Measurements from ENCODE around the gene PLXNA1. TPM values are rescaled to one million over a fixed set of nuclear protein-coding genes. Genes with fewer than 3 reads are reported as not detected.

Gene PLXNA1
- polyA plus RNA-seq (2013, experiment 1 of 2) = 48.4 TPM
- 42.3 TPM for polyA plus RNA-seq (2013, experiment 2 of 2)

- H3K36me3 ChIP-seq (ENCODE audit: control insufficient read depth, insufficient read depth, low read length) = no peaks in the 10 kb centered on the region
- 1% methylated on average over 23 to 51 of the region's 89 CpGs for WGBS, 2 experiments (ENCODE audit: insufficient coverage in 2 of 2)
- H3K4me1 ChIP-seq (ENCODE audit: control insufficient read depth, insufficient read depth, low read length, poor library complexity, severe bottlenecking) = peaks cover 22% of the 10 kb centered on the region
- H3K9me3 ChIP-seq (ENCODE audit: control insufficient read depth, low read length) = no peaks in the 10 kb centered on the region
- no peak within 1 kb of the TSS for H3K27ac ChIP-seq (ENCODE audit: low read depth, low read length, severe bottlenecking)
- H3K4me3 ChIP-seq (ENCODE audit: extremely low read depth, insufficient read depth, low read length, poor library complexity, severe bottlenecking) = peak within 1 kb of the TSS; percentile 65
Observed at GRCh38 chr3:126982471-126983175, at the start of gene PLXNA1. Gene PLXNA1 (plus strand): TSS chr3:126983115. CDS start chr3:126988594, 5,479 bp downstream.

- H3K27ac ChIP-seq (ENCODE audit: low read depth, low read length, severe bottlenecking) = peak overlapping the region; percentile 92
- no peaks in the 10 kb centered on the region for H3K9me3 ChIP-seq (ENCODE audit: control insufficient read depth, low read length)
- H3K36me3 ChIP-seq (ENCODE audit: control insufficient read depth, insufficient read depth, low read length) = no peaks in the 10 kb centered on the region
- H3K4me3 ChIP-seq (ENCODE audit: extremely low read depth, insufficient read depth, low read length, poor library complexity, severe bottlenecking) = no peak overlapping the region
- 33% methylated on average over 1 of the region's 4 CpGs; no CpG with 5 or more reads in 1 of the 2 experiments for WGBS, 2 experiments (ENCODE audit: insufficient coverage in 2 of 2)
- peaks cover 59% of the 10 kb centered on the region for H3K4me1 ChIP-seq (ENCODE audit: control insufficient read depth, insufficient read depth, low read length, poor library complexity, severe bottlenecking)
Observed at GRCh38 chr3:126934031-126934531, 48.8 kb upstream of the PLXNA1 start.

- H3K27ac ChIP-seq (ENCODE audit: low read depth, low read length, severe bottlenecking) = no peak overlapping the region
- 95 to 100% methylated on average over 8 of the region's 8 CpGs for WGBS, 2 experiments (ENCODE audit: insufficient coverage in 2 of 2)
- peaks cover 66% of the 10 kb centered on the region for H3K4me1 ChIP-seq (ENCODE audit: control insufficient read depth, insufficient read depth, low read length, poor library complexity, severe bottlenecking)
- no peak overlapping the region for H3K4me3 ChIP-seq (ENCODE audit: extremely low read depth, insufficient read depth, low read length, poor library complexity, severe bottlenecking)
- no peaks in the 10 kb centered on the region for H3K36me3 ChIP-seq (ENCODE audit: control insufficient read depth, insufficient read depth, low read length)
- H3K9me3 ChIP-seq (ENCODE audit: control insufficient read depth, low read length) = no peaks in the 10 kb centered on the region
Observed at GRCh38 chr3:126934991-126935390, 47.9 kb upstream of the PLXNA1 start.

DNA sequence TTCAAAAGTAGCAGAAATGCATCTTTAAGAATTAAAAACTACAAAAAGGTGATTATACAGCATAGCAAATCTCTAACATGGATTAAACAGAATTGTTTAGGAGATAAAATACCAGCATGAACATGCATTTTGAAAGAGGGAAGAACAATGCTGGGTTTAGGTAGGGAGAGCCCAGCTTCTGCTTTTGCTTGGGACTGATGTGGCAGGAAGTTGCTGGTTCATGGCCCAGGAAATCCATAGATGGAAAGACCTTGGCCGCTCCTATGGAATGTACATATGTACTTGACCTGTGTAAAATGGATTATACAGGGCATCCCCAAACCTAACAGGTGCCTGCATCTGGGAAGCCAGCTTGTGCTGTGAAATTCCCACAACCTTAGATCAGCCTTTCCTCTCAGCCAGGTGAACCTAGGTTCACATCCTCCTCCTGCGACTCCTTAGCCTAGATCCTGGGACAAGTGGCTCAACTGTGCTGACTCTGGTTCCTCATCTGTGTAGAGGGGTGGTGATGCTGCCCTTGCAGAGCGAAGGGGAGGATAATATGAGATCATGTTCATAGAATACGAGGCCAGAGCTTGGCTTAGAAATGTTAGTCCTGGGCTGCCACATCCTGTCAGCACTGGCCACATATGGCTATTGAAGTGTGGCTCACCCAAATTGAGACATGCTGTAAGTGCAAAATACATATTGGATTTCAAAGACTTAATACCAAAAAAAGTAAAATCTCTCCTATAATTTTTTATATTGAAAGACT is 47.0 kb upstream of the PLXNA1 start:
- H3K27ac ChIP-seq (ENCODE audit: low read depth, low read length, severe bottlenecking) = no peak overlapping the region

GRCh38 chr3:126936853-126937425 is 46.0 kb upstream of the PLXNA1 start:
- WGBS, 2 experiments (ENCODE audit: insufficient coverage in 2 of 2) = 91 to 94% methylated on average over 5 of the region's 6 CpGs
- peaks cover 52% of the 10 kb centered on the region for H3K4me1 ChIP-seq (ENCODE audit: control insufficient read depth, insufficient read depth, low read length, poor library complexity, severe bottlenecking)

More for the DNA sequence above, 47.0 kb upstream of the PLXNA1 start:
- no peaks in the 10 kb centered on the region for H3K36me3 ChIP-seq (ENCODE audit: control insufficient read depth, insufficient read depth, low read length)
- no peak overlapping the region for H3K4me3 ChIP-seq (ENCODE audit: extremely low read depth, insufficient read depth, low read length, poor library complexity, severe bottlenecking)
- no peaks in the 10 kb centered on the region for H3K9me3 ChIP-seq (ENCODE audit: control insufficient read depth, low read length)
- WGBS, 2 experiments (ENCODE audit: insufficient coverage in 2 of 2) = 100% methylated on average over 2 to 3 of the region's 4 CpGs
- peaks cover 62% of the 10 kb centered on the region for H3K4me1 ChIP-seq (ENCODE audit: control insufficient read depth, insufficient read depth, low read length, poor library complexity, severe bottlenecking)

GRCh38 chr3:126937533-126937932 is 45.4 kb upstream of the PLXNA1 start:
- Histone ChIP-seq H3K36me3 (ENCODE audit: control insufficient read depth, insufficient read depth, low read length) (no peaks in the 10 kb centered on the region), H3K4me3 (ENCODE audit: extremely low read depth, insufficient read depth, low read length, poor library complexity, severe bottlenecking) (no peak overlapping the region), H3K27ac (ENCODE audit: low read depth, low read length, severe bottlenecking) (no peak overlapping the region), H3K9me3 (ENCODE audit: control insufficient read depth, low read length) (no peaks in the 10 kb centered on the region), H3K4me1 (ENCODE audit: control insufficient read depth, insufficient read depth, low read length, poor library complexity, severe bottlenecking) (peaks cover 46% of the 10 kb centered on the region)
- WGBS, 2 experiments (ENCODE audit: insufficient coverage in 2 of 2) = 89 to 100% methylated on average over 2 of the region's 2 CpGs

More at GRCh38 chr3:126936853-126937425, 46.0 kb upstream of the PLXNA1 start:
- Histone ChIP-seq H3K4me3 (ENCODE audit: extremely low read depth, insufficient read depth, low read length, poor library complexity, severe bottlenecking) (no peak overlapping the region), H3K9me3 (ENCODE audit: control insufficient read depth, low read length) (no peaks in the 10 kb centered on the region), H3K27ac (ENCODE audit: low read depth, low read length, severe bottlenecking) (no peak overlapping the region), H3K36me3 (ENCODE audit: control insufficient read depth, insufficient read depth, low read length) (no peaks in the 10 kb centered on the region)

- 94 to 95% methylated on average over 6 to 7 of the region's 7 CpGs for WGBS, 2 experiments (ENCODE audit: insufficient coverage in 2 of 2)
- H3K4me3 ChIP-seq (ENCODE audit: extremely low read depth, insufficient read depth, low read length, poor library complexity, severe bottlenecking) = no peak overlapping the region
Observed at GRCh38 chr3:126937973-126938372, 44.9 kb upstream of the PLXNA1 start.

GRCh38 chr3:126938520-126939337 is 44.2 kb upstream of the PLXNA1 start:
- WGBS, 2 experiments (ENCODE audit: insufficient coverage in 2 of 2) = 83 to 84% methylated on average over 8 of the region's 8 CpGs
- H3K27ac ChIP-seq (ENCODE audit: low read depth, low read length, severe bottlenecking) = no peak overlapping the region

More at GRCh38 chr3:126937973-126938372, 44.9 kb upstream of the PLXNA1 start:
- Histone ChIP-seq H3K9me3 (ENCODE audit: control insufficient read depth, low read length) (no peaks in the 10 kb centered on the region), H3K27ac (ENCODE audit: low read depth, low read length, severe bottlenecking) (no peak overlapping the region), H3K36me3 (ENCODE audit: control insufficient read depth, insufficient read depth, low read length) (no peaks in the 10 kb centered on the region), H3K4me1 (ENCODE audit: control insufficient read depth, insufficient read depth, low read length, poor library complexity, severe bottlenecking) (peaks cover 42% of the 10 kb centered on the region)

DNA sequence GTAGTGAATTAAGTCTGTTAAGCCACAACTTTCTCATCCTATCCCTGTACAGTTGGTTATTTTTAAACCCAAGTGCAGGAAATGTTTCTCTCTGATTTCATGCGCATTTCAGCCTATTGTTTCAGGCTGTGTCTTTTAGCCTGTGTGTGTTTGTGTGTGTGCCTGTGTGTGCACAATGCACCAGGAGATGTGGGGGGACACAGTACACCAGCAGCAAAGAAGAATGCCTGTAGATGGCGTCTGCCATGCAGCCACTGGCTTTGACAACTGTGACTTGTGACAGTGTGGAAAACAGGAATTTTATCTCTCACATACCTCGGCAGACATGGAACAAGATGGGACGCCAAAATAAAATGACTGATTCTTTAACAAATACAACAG is 43.6 kb upstream of the PLXNA1 start:
- 55 to 73% methylated on average over 3 of the region's 4 CpGs for WGBS, 2 experiments (ENCODE audit: insufficient coverage in 2 of 2)
- no peaks in the 10 kb centered on the region for H3K36me3 ChIP-seq (ENCODE audit: control insufficient read depth, insufficient read depth, low read length)
- no peak overlapping the region for H3K4me3 ChIP-seq (ENCODE audit: extremely low read depth, insufficient read depth, low read length, poor library complexity, severe bottlenecking)
- no peaks in the 10 kb centered on the region for H3K9me3 ChIP-seq (ENCODE audit: control insufficient read depth, low read length)
- H3K4me1 ChIP-seq (ENCODE audit: control insufficient read depth, insufficient read depth, low read length, poor library complexity, severe bottlenecking) = peaks cover 30% of the 10 kb centered on the region
- no peak overlapping the region for H3K27ac ChIP-seq (ENCODE audit: low read depth, low read length, severe bottlenecking)

More at GRCh38 chr3:126938520-126939337, 44.2 kb upstream of the PLXNA1 start:
- Histone ChIP-seq H3K4me1 (ENCODE audit: control insufficient read depth, insufficient read depth, low read length, poor library complexity, severe bottlenecking) (peaks cover 34% of the 10 kb centered on the region), H3K4me3 (ENCODE audit: extremely low read depth, insufficient read depth, low read length, poor library complexity, severe bottlenecking) (no peak overlapping the region), H3K36me3 (ENCODE audit: control insufficient read depth, insufficient read depth, low read length) (no peaks in the 10 kb centered on the region), H3K9me3 (ENCODE audit: control insufficient read depth, low read length) (no peaks in the 10 kb centered on the region)

DNA sequence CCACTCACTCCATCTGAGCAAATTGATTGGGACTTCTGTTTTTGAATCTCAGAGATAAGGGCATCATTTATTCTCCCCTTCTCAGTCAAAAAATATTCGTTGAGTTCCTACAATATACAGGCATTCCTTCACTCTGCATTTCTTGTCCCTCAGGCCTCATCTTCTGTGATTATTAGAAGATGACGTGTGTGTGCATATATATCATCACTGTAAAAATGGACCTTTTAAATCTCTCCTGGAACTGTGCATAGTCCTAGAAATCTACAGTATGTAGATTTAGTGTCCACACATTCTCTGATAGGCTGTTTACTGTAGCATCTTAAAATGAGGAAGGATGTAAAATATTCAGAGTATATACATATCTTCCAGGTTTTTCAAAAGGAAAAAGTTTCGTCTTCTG is 43.2 kb upstream of the PLXNA1 start:
- Histone ChIP-seq H3K4me1 (ENCODE audit: control insufficient read depth, insufficient read depth, low read length, poor library complexity, severe bottlenecking) (peaks cover 27% of the 10 kb centered on the region), H3K36me3 (ENCODE audit: control insufficient read depth, insufficient read depth, low read length) (no peaks in the 10 kb centered on the region), H3K27ac (ENCODE audit: low read depth, low read length, severe bottlenecking) (no peak overlapping the region), H3K4me3 (ENCODE audit: extremely low read depth, insufficient read depth, low read length, poor library complexity, severe bottlenecking) (no peak overlapping the region), H3K9me3 (ENCODE audit: control insufficient read depth, low read length) (no peaks in the 10 kb centered on the region)
- no CpG with 5 or more reads among the region's 3 CpGs for WGBS, 2 experiments (ENCODE audit: insufficient coverage in 2 of 2)
